HepG2 (cell line): ENCODE data around the gene DCTN1. TPM values are rescaled to one million over a fixed set of nuclear protein-coding genes. Genes with fewer than 3 reads are reported as not detected.

Experiments used
- ATF5 ChIP-seq: sonication (generic); formaldehyde crosslinking; IDR thresholded peaks from 2 replicates; pipeline ENCODE4 v1.4.0; 2020; ENCODE audit warnings: mild to moderate bottlenecking, low read depth, missing genetic modification reagents
- CBFB ChIP-seq: sonication (generic); formaldehyde crosslinking; IDR thresholded peaks from 2 replicates; pipeline ENCODE4 v1.4.0; 2020; ENCODE audit warnings: missing genetic modification reagents
- DMTF1 ChIP-seq: sonication (generic); formaldehyde crosslinking; IDR thresholded peaks from 2 replicates; pipeline ENCODE4 v1.4.0; 2020; ENCODE audit warnings: mild to moderate bottlenecking, missing genetic modification reagents
- IKZF4 ChIP-seq: sonication (generic); formaldehyde crosslinking; IDR thresholded peaks from 2 replicates; pipeline ENCODE4 v1.5.1; 2020; ENCODE audit warnings: borderline replicate concordance, mild to moderate bottlenecking, low read depth, missing genetic modification reagents; ENCODE audit errors: not compliant biosample characterization
- KDM1A ChIP-seq: IDR thresholded peaks from 2 replicates; pipeline ENCODE4 v1.6.1; 2016; ENCODE audit warnings: missing compliant biosample characterization
- MXD3 ChIP-seq: IDR thresholded peaks from 2 replicates; pipeline ENCODE4 v1.6.1; 2016; ENCODE audit warnings: mild to moderate bottlenecking, missing biosample characterization, missing genetic modification reagents
- NBN ChIP-seq: fragments of 450-650 bp; conservative IDR thresholded peaks from 2 replicates; pipeline ENCODE4 v1.6.1; 2017
- NFE2L1 ChIP-seq: sonication (generic); formaldehyde crosslinking; IDR thresholded peaks from 2 replicates; pipeline ENCODE4 v1.4.0; 2020; ENCODE audit warnings: missing genetic modification reagents, mild to moderate bottlenecking, borderline replicate concordance
- NR1H2 ChIP-seq: sonication (generic); formaldehyde crosslinking; IDR thresholded peaks from 2 replicates; pipeline ENCODE4 v1.8.1; 2022; ENCODE audit warnings: low read depth, missing genetic modification reagents, borderline replicate concordance
- NR2F6 ChIP-seq, 2 experiments: IDR thresholded peaks; 2 replicates each; pipeline ENCODE4 v1.6.1; 2016; ENCODE audit warnings: antibody characterized with exemption in 1 of 2, mild to moderate bottlenecking in 1 of 2
- PHF5A ChIP-seq: IDR thresholded peaks from one replicate; pipeline ENCODE4 v1.6.1; 2018; ENCODE audit warnings: low read depth, missing genetic modification reagents; ENCODE audit not compliant: unreplicated experiment
- POLR2A ChIP-seq, 2 experiments: IDR thresholded peaks; 2 replicates each; pipeline ENCODE4 v1.6.1; 2011; ENCODE audit warnings: low read depth in 2 of 2, low read length in 2 of 2, mild to moderate bottlenecking in 1 of 2, moderate library complexity in 1 of 2; ENCODE audit not compliant: insufficient read depth in 1 of 2
- RARA ChIP-seq: IDR thresholded peaks from 2 replicates; pipeline ENCODE4 v1.6.1; 2016; ENCODE audit warnings: missing genetic modification reagents, missing compliant biosample characterization
- RCOR2 ChIP-seq: IDR thresholded peaks from 2 replicates; pipeline ENCODE4 v1.6.1; 2016; ENCODE audit warnings: missing biosample characterization, missing genetic modification reagents
- SP2 ChIP-seq: sonication (generic); formaldehyde crosslinking; IDR thresholded peaks from 2 replicates; pipeline ENCODE4 v1.5.1; 2020; ENCODE audit warnings: mild to moderate bottlenecking, missing genetic modification reagents
- TBX3 ChIP-seq: fragments of 450-650 bp; IDR thresholded peaks from 2 replicates; pipeline ENCODE4 v1.6.1; 2017; ENCODE audit warnings: antibody characterized with exemption, mild to moderate bottlenecking, inconsistent platforms, borderline replicate concordance
- TCF7 ChIP-seq: sonication (generic); IDR thresholded peaks from 2 replicates; pipeline ENCODE4 v1.6.1; 2016; ENCODE audit warnings: antibody characterized with exemption, low read depth
- ZHX1 ChIP-seq: sonication (generic); formaldehyde crosslinking; IDR thresholded peaks from 2 replicates; pipeline ENCODE4 v1.8.1; 2022; ENCODE audit warnings: low read depth, mild to moderate bottlenecking, missing genetic modification reagents
- ZKSCAN1 ChIP-seq: fragments of 150-350 bp; IDR thresholded peaks from 2 replicates; pipeline ENCODE4 v1.6.1; 2014; ENCODE audit warnings: low read length
- ZNF10 ChIP-seq: sonication (generic); formaldehyde crosslinking; IDR thresholded peaks from 2 replicates; pipeline ENCODE4 v1.4.0; 2020; ENCODE audit warnings: mild to moderate bottlenecking, low read depth, missing genetic modification reagents, borderline replicate concordance
- ZNF224 ChIP-seq: sonication (generic); formaldehyde crosslinking; IDR thresholded peaks from 2 replicates; pipeline ENCODE4 v1.5.0; 2020; ENCODE audit warnings: mild to moderate bottlenecking, missing genetic modification reagents
- ZNF225 ChIP-seq: sonication (generic); formaldehyde crosslinking; IDR thresholded peaks from 2 replicates; pipeline ENCODE4 v1.4.0; 2020; ENCODE audit warnings: mild to moderate bottlenecking, missing genetic modification reagents
- ZNF282 ChIP-seq: fragments of 450-650 bp; IDR thresholded peaks from 2 replicates; pipeline ENCODE4 v1.6.1; 2018; ENCODE audit not compliant: partially characterized antibody
- ZNF761 ChIP-seq: sonication (generic); formaldehyde crosslinking; conservative IDR thresholded peaks from 2 replicates; pipeline ENCODE4 v1.4.0; 2020; ENCODE audit warnings: mild to moderate bottlenecking, missing genetic modification reagents
- ZSCAN22 ChIP-seq: sonication (generic); formaldehyde crosslinking; IDR thresholded peaks from 2 replicates; pipeline ENCODE4 v1.4.0; 2020; ENCODE audit warnings: mild to moderate bottlenecking, missing genetic modification reagents
- ZSCAN31 ChIP-seq: sonication (generic); formaldehyde crosslinking; IDR thresholded peaks from 2 replicates; pipeline ENCODE4 v1.5.0; 2020; ENCODE audit warnings: low read depth, mild to moderate bottlenecking, missing genetic modification reagents
- polyA plus RNA-seq, 8 experiments: library from polyadenylated mRNA; depleted of rRNA in 3 of 8; stranded (reverse) in 7 of 8; unstranded in 1 of 8; fragments of >200 nt; fragmentation: Illumina TruSeq in 4 of 8; extraction: Trizol in 4 of 8; gene quantifications; 2 replicates each; pipeline versions ENCODE4 v1.2.1 to v1.2.3, GENCODE V29; 2011 to 2016; ENCODE audit warnings: low read depth in 4 of 8, missing spikeins in 1 of 8, mixed read lengths in 1 of 8; ENCODE audit not compliant: insufficient read depth in 1 of 8
- total RNA-seq, 5 experiments: library from RNA; depleted of rRNA; stranded (reverse); fragments of >200 nt; fragmentation: Illumina TruSeq; extraction: Trizol; gene quantifications; 2 replicates each; pipeline ENCODE4 v1.2.3, GENCODE V29; 2016; ENCODE audit warnings: low read depth in 1 of 5

The DCTN1 gene
- total and polyA plus RNA-seq, 2 of the 13 experiments (the other 11 are each of a cell fraction or from before 2014, with no cell fraction given): 73.2 to 122 TPM

GRCh38 chr2:74413001-74413698 lies 33.0 kb upstream of the DCTN1 start (continued):
- TF ChIP-seq ATF5 (CRISPR knock-in tag): no peak
- no peak for TF ChIP-seq TBX3
- TF ChIP-seq NR1H2 (CRISPR knock-in tag): no peak
- TF ChIP-seq RCOR2 (CRISPR knock-in tag): peak; percentile 60; the same call in 1 of the 2 replicates
- TF ChIP-seq ZNF282: no peak
- TF ChIP-seq KDM1A: 0 out of 2 replicates have a peak, but pooled peaks have one; percentile 11
- TF ChIP-seq DMTF1 (CRISPR knock-in tag): no peak
- TF ChIP-seq NFE2L1 (CRISPR knock-in tag): no peak
- TF ChIP-seq ZNF224: no peak
- TF ChIP-seq ZHX1: no peak
- TF ChIP-seq POLR2A (IDR thresholded peaks at IDR 0.05; ENCODE audit: insufficient read depth in 1 of 2, low read depth in 2 of 2, low read length in 2 of 2): no peak
- no peak for TF ChIP-seq ZSCAN22 (CRISPR knock-in tag)
- TF ChIP-seq PHF5A (CRISPR knock-in tag): no peak
- TF ChIP-seq ZKSCAN1: no peak
- TF ChIP-seq ZNF761: peak; percentile 26; the same call in 1 of the 2 replicates
- peak; percentile 44; the same call in 1 of the 2 replicates for TF ChIP-seq NR2F6 (IDR thresholded peaks at IDR 0.05)
- peak; percentile 46; the same call in 1 of the 2 replicates for TF ChIP-seq NR2F6 (CRISPR knock-in tag; IDR thresholded peaks at IDR 0.05)
- 0 out of 2 replicates have a peak, but pooled peaks have one; percentile 38 for TF ChIP-seq ZNF225
- peak; percentile 60; the same call in 1 of the 2 replicates for TF ChIP-seq RARA (CRISPR knock-in tag)
- no peak for TF ChIP-seq IKZF4 (CRISPR knock-in tag)
- TF ChIP-seq TCF7: peak; percentile 51; the same call in 1 of the 2 replicates
- no peak for TF ChIP-seq ZNF10 (CRISPR knock-in tag)
- TF ChIP-seq NBN: no peak
- TF ChIP-seq MXD3 (CRISPR knock-in tag): no peak
- 0 out of 2 replicates have a peak, but pooled peaks have one; percentile 54 for TF ChIP-seq ZSCAN31
- TF ChIP-seq CBFB (CRISPR knock-in tag): no peak
- TF ChIP-seq SP2 (CRISPR knock-in tag): no peak
